Liver (tissue), 9 donors: ENCODE data around the gene UQCRHL. TPM values are rescaled to one million over a fixed set of nuclear protein-coding genes. Genes with fewer than 3 reads are reported as not detected.
A peak's percentile ranks its signal among the peaks of the same experiment; 100 is the strongest.

Experiments
- DNase-seq: peaks from one replicate; pipeline ENCODE4 v3.0.0-alpha.2; 2017; ENCODE audit warnings: low spot score
- H3K27ac ChIP-seq, 2 donors: one replicate each; pipeline ENCODE4 v1.7.0; 2013; ENCODE audit warnings: inconsistent platforms in 2 of 2, low read length in 2 of 2, control low read depth in 1 of 2, low read depth in 1 of 2, mild to moderate bottlenecking in 1 of 2
- H3K27me3 ChIP-seq, 4 donors: one replicate each; pipeline versions ENCODE4 v1.6.1 to v1.7.0; 2013; ENCODE audit warnings: low read length in 3 of 4, inconsistent platforms in 1 of 4, mild to moderate bottlenecking in 1 of 4, moderate library complexity in 1 of 4; ENCODE audit not compliant: control insufficient read depth in 4 of 4, insufficient read depth in 4 of 4
- H3K36me3 ChIP-seq, 4 donors: one replicate each; pipeline versions ENCODE4 v1.6.1 to v1.7.0; 2013; ENCODE audit warnings: low read length in 3 of 4, mild to moderate bottlenecking in 3 of 4, low read depth in 1 of 4, moderate library complexity in 1 of 4; ENCODE audit not compliant: control insufficient read depth in 4 of 4, insufficient read depth in 3 of 4
- H3K4me1 ChIP-seq, 4 donors: one replicate each; pipeline versions ENCODE4 v1.6.1 to v1.7.0; 2013; ENCODE audit warnings: low read length in 3 of 4, mild to moderate bottlenecking in 3 of 4, moderate library complexity in 1 of 4; ENCODE audit not compliant: control insufficient read depth in 4 of 4, insufficient read depth in 4 of 4
- H3K4me3 ChIP-seq, 3 donors: one replicate each; pipeline versions ENCODE4 v1.6.1 to v1.7.0; 2013; ENCODE audit warnings: low read length in 3 of 3, control low read depth in 1 of 3, low read depth in 1 of 3, mild to moderate bottlenecking in 1 of 3
- H3K9ac ChIP-seq, 2 donors: one replicate each; pipeline ENCODE4 v1.7.0; 2013; ENCODE audit warnings: low read length in 2 of 2, mild to moderate bottlenecking in 2 of 2, moderate library complexity in 2 of 2, control low read depth in 1 of 2, low read depth in 1 of 2
- H3K9me3 ChIP-seq, 4 donors: one replicate each; pipeline versions ENCODE4 v1.6.1 to v1.7.0; 2013; ENCODE audit warnings: low read length in 3 of 4; ENCODE audit not compliant: control insufficient read depth in 4 of 4
- ATF3 ChIP-seq: IDR thresholded peaks from 2 replicates; pipeline ENCODE4 v1.6.1; 2016; ENCODE audit warnings: antibody characterized with exemption
- CTCF ChIP-seq: fragments of 150-350 bp; IDR thresholded peaks from 2 replicates; pipeline ENCODE4 v1.5.1; 2017; ENCODE audit warnings: improper control_type of control experiment, low read depth, low read length; ENCODE audit not compliant: missing input control
- EGR1 ChIP-seq, 2 donors: IDR thresholded peaks; 2 replicates each; pipeline ENCODE4 v1.6.1; 2016 to 2018; ENCODE audit warnings: antibody characterized with exemption in 2 of 2, low read depth in 2 of 2
- FOXA1 ChIP-seq: IDR thresholded peaks from 2 replicates; pipeline ENCODE4 v1.6.1; 2016; ENCODE audit warnings: antibody characterized with exemption
- FOXA2 ChIP-seq: IDR thresholded peaks from 2 replicates; pipeline ENCODE4 v1.6.1; 2016; ENCODE audit warnings: antibody characterized with exemption
- GABPA ChIP-seq, 2 donors: IDR thresholded peaks in 1 of 2; conservative IDR thresholded peaks in 1 of 2; 2 replicates each; pipeline ENCODE4 v1.6.1; 2016; ENCODE audit warnings: antibody characterized with exemption in 2 of 2, mild to moderate bottlenecking in 1 of 2, moderate library complexity in 1 of 2
- HNF4A ChIP-seq, 2 donors: conservative IDR thresholded peaks; 2 replicates each; pipeline ENCODE4 v1.6.1; 2016; ENCODE audit warnings: antibody characterized with exemption in 2 of 2, mild to moderate bottlenecking in 2 of 2
- HNF4G ChIP-seq: IDR thresholded peaks from 2 replicates; pipeline ENCODE4 v1.6.1; 2016; ENCODE audit warnings: antibody characterized with exemption
- JUND ChIP-seq, 2 donors: IDR thresholded peaks; 2 replicates each; pipeline ENCODE4 v1.6.1; 2016; ENCODE audit warnings: antibody characterized with exemption in 2 of 2
- NR2F2 ChIP-seq: IDR thresholded peaks from 2 replicates; pipeline ENCODE4 v1.6.1; 2016; ENCODE audit warnings: antibody characterized with exemption
- RAD21 ChIP-seq, 2 donors: IDR thresholded peaks; 2 replicates each; pipeline ENCODE4 v1.6.1; 2016; ENCODE audit warnings: antibody characterized with exemption in 2 of 2, mild to moderate bottlenecking in 2 of 2
- RXRA ChIP-seq, 2 donors: IDR thresholded peaks; 2 replicates each; pipeline ENCODE4 v1.6.1; 2017 to 2018; ENCODE audit warnings: antibody characterized with exemption in 2 of 2, mild to moderate bottlenecking in 1 of 2
- SP1 ChIP-seq: IDR thresholded peaks from 2 replicates; pipeline ENCODE4 v1.6.1; 2018; ENCODE audit warnings: antibody characterized with exemption, mild to moderate bottlenecking
- TAF1 ChIP-seq: conservative IDR thresholded peaks from 2 replicates; pipeline ENCODE4 v1.6.1; 2016; ENCODE audit warnings: antibody characterized with exemption, mild to moderate bottlenecking
- YY1 ChIP-seq: IDR thresholded peaks from 2 replicates; pipeline ENCODE4 v1.6.1; 2016; ENCODE audit warnings: antibody characterized with exemption, mild to moderate bottlenecking
- ZBTB33 ChIP-seq: IDR thresholded peaks from 2 replicates; pipeline ENCODE4 v1.6.1; 2016; ENCODE audit warnings: antibody characterized with exemption
- WGBS: extraction: QIAGEN DNeasy Blood & Tissue Kit; methylation state at CpG from one replicate; pipeline ENCODE4 v1.1.7; 2013; 5-methylcytosine and 5-hydroxymethylcytosine counted together
- polyA plus RNA-seq, 2 donors: library from polyadenylated mRNA; stranded (reverse) in 1 of 2; unstranded in 1 of 2; fragments of 200-250 nt in 1 of 2; fragments of >200 nt in 1 of 2; fragmentation: Nextera tagmentation in 1 of 2; extraction: Ambion mirVana in 1 of 2; gene quantifications; one replicate each; pipeline versions ENCODE4 v1.2.1 to v1.2.3, GENCODE V29; 2013 to 2015
- total RNA-seq, 2 donors: library from RNA; depleted of rRNA; stranded (reverse); fragments of >200 nt; gene quantifications; one replicate each; pipeline ENCODE4 v1.2.3, GENCODE V29; 2014
- TF ChIP-seq, protein P1 (sequence below): IDR thresholded peaks from 2 replicates; pipeline ENCODE4 v1.6.1; 2016; ENCODE audit warnings: antibody characterized with exemption
- TF ChIP-seq, protein P2 (sequence below): IDR thresholded peaks from 2 replicates; pipeline ENCODE4 v1.6.1; 2016; ENCODE audit warnings: antibody characterized with exemption, mild to moderate bottlenecking
- donor health status: healthy.
- donor health status: healthy.
- donor health status: healthy.
- donor health status: healthy.
- donor health status: healthy.

Gene UQCRHL
- total and polyA plus RNA-seq, 4 donors = 0.50 to 2.9 (median 1.4) TPM

DNA sequence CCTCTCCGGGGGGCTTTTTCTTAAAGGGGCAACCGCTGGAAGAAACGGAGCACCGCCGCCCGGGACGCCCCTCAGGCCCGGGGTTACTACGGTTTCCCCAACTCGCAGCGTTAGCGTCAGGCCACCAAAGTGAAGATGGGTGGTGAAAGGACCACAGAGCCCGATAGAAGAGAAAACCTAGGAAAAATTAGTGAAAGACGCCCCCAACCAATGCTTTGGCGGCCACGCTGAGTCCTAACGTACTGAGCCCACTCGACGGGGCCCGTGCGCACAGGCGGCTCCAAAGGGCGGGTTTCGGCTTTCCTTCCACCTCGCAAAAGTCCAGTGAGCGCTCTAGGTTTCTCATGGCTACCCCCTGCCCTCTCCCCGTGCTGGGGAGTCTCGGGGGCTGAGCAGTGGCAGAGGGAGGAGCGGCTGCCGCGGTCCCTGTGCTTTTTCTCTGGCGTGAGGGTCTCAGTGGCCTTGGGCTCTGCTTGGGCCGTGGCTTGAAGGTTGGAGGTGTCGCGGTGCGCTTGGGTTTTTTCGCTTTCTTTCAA, 27.8 kb upstream of the UQCRHL start:
- Histone ChIP-seq H3K27me3 (no peaks in the 10 kb centered on the region), H3K36me3 (no peaks in the 10 kb centered on the region), H3K27ac (peak overlapping the region; percentile 99 to 100), H3K4me1 (peaks cover 1 to 15% (median 7%) of the 10 kb centered on the region in 4 donors), H3K4me3 (peak overlapping the region; percentile 56 to 76 (median 71)), H3K9ac (peak overlapping the region; percentile 94 to 96), H3K9me3 (no peaks in the 10 kb centered on the region)
- under 1% methylated on average over 37 of the region's 37 CpGs for WGBS
- DNase-seq = no peak
- no peak for TF ChIP-seq ZBTB33
- TF ChIP-seq, protein P1, sequence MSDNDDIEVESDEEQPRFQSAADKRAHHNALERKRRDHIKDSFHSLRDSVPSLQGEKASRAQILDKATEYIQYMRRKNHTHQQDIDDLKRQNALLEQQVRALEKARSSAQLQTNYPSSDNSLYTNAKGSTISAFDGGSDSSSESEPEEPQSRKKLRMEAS = no peak

DNA sequence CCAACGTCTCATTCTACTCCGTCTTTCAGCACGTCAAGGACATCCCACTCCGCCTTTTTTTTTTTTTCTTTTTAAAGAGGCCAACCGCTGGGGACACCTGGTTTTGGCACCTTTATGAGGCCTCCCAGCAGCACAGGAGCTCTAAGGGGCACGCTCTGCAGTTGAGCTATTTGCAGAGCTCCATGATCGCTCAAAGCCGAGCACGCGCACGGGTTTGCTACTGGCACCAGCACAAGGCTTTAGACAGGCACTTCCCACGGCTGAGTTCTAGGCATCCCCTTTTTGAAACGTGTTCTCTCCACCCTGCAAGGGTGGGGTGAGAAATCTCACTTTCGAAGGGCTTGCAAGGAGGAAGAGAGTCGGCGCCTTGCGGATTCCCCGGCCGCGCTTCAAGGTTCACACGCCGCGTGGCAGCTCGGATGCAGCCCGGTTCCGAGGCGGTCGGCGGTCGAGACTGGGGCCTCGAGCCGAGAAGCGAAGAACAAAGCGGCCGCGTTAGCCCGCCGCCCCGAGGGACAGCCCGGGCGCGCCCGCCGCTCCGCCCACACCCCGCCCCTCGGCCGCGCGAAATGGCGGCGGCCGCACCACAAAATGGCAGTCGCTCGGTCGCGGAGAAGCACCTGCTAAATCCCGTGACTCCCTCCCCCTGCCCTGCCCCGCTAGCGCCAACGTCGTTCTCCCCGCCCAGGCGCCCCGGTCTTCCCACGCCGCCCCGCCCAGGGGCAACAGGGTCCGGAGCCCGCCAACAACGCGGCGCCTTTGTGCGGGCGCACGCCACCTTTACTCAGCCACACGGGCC, 27.2 kb upstream of the UQCRHL start:
- WGBS = under 1% methylated on average over 77 of the region's 77 CpGs
- Histone ChIP-seq H3K4me3 (peak overlapping the region; percentile 76 to 79 (median 77)), H3K27me3 (no peaks in the 10 kb centered on the region), H3K27ac (peak overlapping the region; percentile 99 to 100), H3K9ac (peak overlapping the region; percentile 96 to 99), H3K4me1 (peaks cover 1 to 15% (median 7%) of the 10 kb centered on the region in 4 donors), H3K9me3 (no peaks in the 10 kb centered on the region), H3K36me3 (no peaks in the 10 kb centered on the region)
- DNase-seq = peak; percentile 89
- peak; percentile 74 for TF ChIP-seq TAF1
- TF ChIP-seq, protein P1 = peak; percentile 56
- peak; percentile 19 for TF ChIP-seq ATF3
- peak in 1 of 2 donors; percentile 50 for TF ChIP-seq EGR1 (IDR thresholded peaks at IDR 0.05; ENCODE audit: low read depth in 2 of 2)
- no peak for TF ChIP-seq JUND (IDR thresholded peaks at IDR 0.05)
- no peak for TF ChIP-seq CTCF
- peak; percentile 32 for TF ChIP-seq NR2F2
- TF ChIP-seq ZBTB33 = peak; percentile 20
- TF ChIP-seq HNF4G = no peak
- TF ChIP-seq YY1 = peak; percentile 97
- TF ChIP-seq FOXA1 = peak; percentile 45
- TF ChIP-seq SP1 = peak; percentile 83
- peak; percentile 47 to 57 for TF ChIP-seq RXRA (IDR thresholded peaks at IDR 0.05)
- peak; percentile 19 to 60 for TF ChIP-seq HNF4A (conservative IDR thresholded peaks at IDR 0.05)
- no peak for TF ChIP-seq GABPA (IDR thresholded peaks at IDR 0.05 in 1 of 2, conservative IDR thresholded peaks at IDR 0.05 in 1 of 2)
- TF ChIP-seq FOXA2 = no peak
- TF ChIP-seq, protein P2, sequence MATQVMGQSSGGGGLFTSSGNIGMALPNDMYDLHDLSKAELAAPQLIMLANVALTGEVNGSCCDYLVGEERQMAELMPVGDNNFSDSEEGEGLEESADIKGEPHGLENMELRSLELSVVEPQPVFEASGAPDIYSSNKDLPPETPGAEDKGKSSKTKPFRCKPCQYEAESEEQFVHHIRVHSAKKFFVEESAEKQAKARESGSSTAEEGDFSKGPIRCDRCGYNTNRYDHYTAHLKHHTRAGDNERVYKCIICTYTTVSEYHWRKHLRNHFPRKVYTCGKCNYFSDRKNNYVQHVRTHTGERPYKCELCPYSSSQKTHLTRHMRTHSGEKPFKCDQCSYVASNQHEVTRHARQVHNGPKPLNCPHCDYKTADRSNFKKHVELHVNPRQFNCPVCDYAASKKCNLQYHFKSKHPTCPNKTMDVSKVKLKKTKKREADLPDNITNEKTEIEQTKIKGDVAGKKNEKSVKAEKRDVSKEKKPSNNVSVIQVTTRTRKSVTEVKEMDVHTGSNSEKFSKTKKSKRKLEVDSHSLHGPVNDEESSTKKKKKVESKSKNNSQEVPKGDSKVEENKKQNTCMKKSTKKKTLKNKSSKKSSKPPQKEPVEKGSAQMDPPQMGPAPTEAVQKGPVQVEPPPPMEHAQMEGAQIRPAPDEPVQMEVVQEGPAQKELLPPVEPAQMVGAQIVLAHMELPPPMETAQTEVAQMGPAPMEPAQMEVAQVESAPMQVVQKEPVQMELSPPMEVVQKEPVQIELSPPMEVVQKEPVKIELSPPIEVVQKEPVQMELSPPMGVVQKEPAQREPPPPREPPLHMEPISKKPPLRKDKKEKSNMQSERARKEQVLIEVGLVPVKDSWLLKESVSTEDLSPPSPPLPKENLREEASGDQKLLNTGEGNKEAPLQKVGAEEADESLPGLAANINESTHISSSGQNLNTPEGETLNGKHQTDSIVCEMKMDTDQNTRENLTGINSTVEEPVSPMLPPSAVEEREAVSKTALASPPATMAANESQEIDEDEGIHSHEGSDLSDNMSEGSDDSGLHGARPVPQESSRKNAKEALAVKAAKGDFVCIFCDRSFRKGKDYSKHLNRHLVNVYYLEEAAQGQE = peak; percentile 68
- peak in 1 of 2 donors; percentile 13 for TF ChIP-seq RAD21 (IDR thresholded peaks at IDR 0.05)
